Neural progenitor cell (in vitro differentiated cells): ENCODE measurements around the gene FBLIM1. TPM values are rescaled to one million over a fixed set of nuclear protein-coding genes. Genes with fewer than 3 reads are reported as not detected.

Experiments
- DNase-seq: peaks from one replicate; pipeline ENCODE4 v3.0.0-alpha.2; 2016; ENCODE audit warnings: low spot score
- H2AFZ ChIP-seq: fragments of 200-600 bp; sonication (generic); replicated peaks from 2 replicates; pipeline ENCODE4 v1.6.1; 2016; ENCODE audit warnings: antibody characterized with exemption
- H3F3A ChIP-seq: fragments of 200-600 bp; sonication (generic); 2 replicates; pipeline ENCODE4 v1.6.1; 2016; ENCODE audit warnings: antibody characterized with exemption, low read depth
- H3K27ac ChIP-seq: fragments of 200-600 bp; sonication (generic); 2 replicates; pipeline ENCODE4 v1.5.1; 2016; ENCODE audit warnings: mild to moderate bottlenecking
- H3K27me3 ChIP-seq: fragments of 200-600 bp; sonication (generic); 2 replicates; pipeline ENCODE4 v1.6.1; 2016; ENCODE audit warnings: mild to moderate bottlenecking, moderate library complexity
- H3K36me3 ChIP-seq: fragments of 200-600 bp; sonication (generic); 2 replicates; pipeline ENCODE4 v1.5.1; 2016
- H3K4me1 ChIP-seq: fragments of 200-600 bp; sonication (generic); 2 replicates; pipeline ENCODE4 v1.6.1; 2016; ENCODE audit warnings: mixed run types
- H3K4me2 ChIP-seq: fragments of 200-600 bp; sonication (generic); 2 replicates; pipeline ENCODE4 v1.6.1; 2016
- H3K4me3 ChIP-seq: fragments of 200-600 bp; sonication (generic); 2 replicates; pipeline ENCODE4 v1.5.1; 2016
- H3K79me2 ChIP-seq: fragments of 200-600 bp; sonication (generic); 2 replicates; pipeline ENCODE4 v1.6.1; 2016; ENCODE audit warnings: low read depth
- H3K9ac ChIP-seq: fragments of 200-600 bp; sonication (generic); 2 replicates; pipeline ENCODE4 v1.6.1; 2016
- H3K9me3 ChIP-seq: fragments of 200-600 bp; sonication (generic); 2 replicates; pipeline ENCODE4 v1.5.1; 2016; ENCODE audit warnings: low read depth
- H4K20me1 ChIP-seq: fragments of 200-600 bp; sonication (generic); 2 replicates; pipeline ENCODE4 v1.6.1; 2016; ENCODE audit warnings: low read depth
- H3K27ac Mint-ChIP-seq: 3 replicates; pipeline ENCODE4 v1.8.0; 2021; ENCODE audit warnings: mixed read lengths
- H3K27me3 Mint-ChIP-seq: 2 replicates; pipeline ENCODE4 v1.8.0; 2022; ENCODE audit warnings: low read depth, mild to moderate bottlenecking, inconsistent platforms, moderate library complexity, mixed read lengths; ENCODE audit not compliant: insufficient read depth
- H3K36me3 Mint-ChIP-seq: 3 replicates; pipeline ENCODE4 v1.8.0; 2021; ENCODE audit warnings: mixed read lengths
- H3K4me1 Mint-ChIP-seq: 3 replicates; pipeline ENCODE4 v1.8.0; 2021; ENCODE audit warnings: mixed read lengths
- H3K4me3 Mint-ChIP-seq: 3 replicates; pipeline ENCODE4 v1.8.0; 2021; ENCODE audit warnings: mild to moderate bottlenecking, moderate library complexity, mixed read lengths
- H3K9me3 Mint-ChIP-seq: 3 replicates; pipeline ENCODE4 v1.8.0; 2020; ENCODE audit warnings: mixed read lengths
- CTCF ChIP-seq: fragments of 200-600 bp; sonication (generic); IDR thresholded peaks from 2 replicates; pipeline ENCODE4 v1.5.1; 2017; ENCODE audit warnings: antibody characterized with exemption, mild to moderate bottlenecking
- EZH2 ChIP-seq: fragments of 200-600 bp; sonication (generic); IDR thresholded peaks from 2 replicates; pipeline ENCODE4 v1.6.1; 2017; ENCODE audit warnings: antibody characterized with exemption, mild to moderate bottlenecking, moderate library complexity
- EZH2phosphoT487 ChIP-seq: fragments of 200-600 bp; sonication (generic); IDR thresholded peaks from 2 replicates; pipeline ENCODE4 v1.6.1; 2017; ENCODE audit warnings: antibody characterized with exemption
- total RNA-seq: library from RNA; depleted of rRNA; stranded (reverse); fragments of >200 nt; gene quantifications from 2 replicates; pipeline ENCODE4 v1.2.3, GENCODE V29; 2015; ENCODE audit warnings: low replicate concordance

Gene FBLIM1
- total RNA-seq, 1 donor from 2014 or later = 4.7 TPM

GRCh38 chr1:15748264-15748663 is 10.3 kb upstream of the FBLIM1 start:
- no peaks in the 10 kb centered on the region for H3K36me3 Mint-ChIP-seq
- no peaks in the 10 kb centered on the region for H3F3A ChIP-seq
- H3K27me3 Mint-ChIP-seq = peaks cover 2% of the 10 kb centered on the region
- H3K27ac Mint-ChIP-seq = no peak overlapping the region
- no peak overlapping the region for H3K4me3 Mint-ChIP-seq
- TF ChIP-seq EZH2phosphoT487 = no peak
- TF ChIP-seq CTCF = no peak
- TF ChIP-seq EZH2 = no peak
- H2AFZ ChIP-seq = no peak overlapping the region
- no peak overlapping the region for H3K9ac ChIP-seq
- H3K36me3 ChIP-seq = no peaks in the 10 kb centered on the region
- H3K4me1 ChIP-seq = no peaks in the 10 kb centered on the region
- no peak for DNase-seq
- no peaks in the 10 kb centered on the region for H3K9me3 ChIP-seq
- no peaks in the 10 kb centered on the region for H4K20me1 ChIP-seq
- no peaks in the 10 kb centered on the region for H3K9me3 Mint-ChIP-seq
- no peak overlapping the region for H3K4me3 ChIP-seq
- H3K79me2 ChIP-seq = no peaks in the 10 kb centered on the region
- H3K27me3 ChIP-seq = no peaks in the 10 kb centered on the region
- no peak overlapping the region for H3K27ac ChIP-seq
- H3K4me2 ChIP-seq = no peak overlapping the region
- peaks cover 6% of the 10 kb centered on the region for H3K4me1 Mint-ChIP-seq

GRCh38 chr1:15748690-15749398 is 9.8 kb upstream of the FBLIM1 start:
- Mint-ChIP-seq H3K27me3 (peaks cover 2% of the 10 kb centered on the region), H3K4me1 (peaks cover 6% of the 10 kb centered on the region), H3K27ac (no peak overlapping the region), H3K36me3 (no peaks in the 10 kb centered on the region), H3K4me3 (no peak overlapping the region), H3K9me3 (no peaks in the 10 kb centered on the region)
- no peaks in the 10 kb centered on the region for H3K36me3 ChIP-seq
- no peaks in the 10 kb centered on the region for H3F3A ChIP-seq
- H3K9ac ChIP-seq = no peak overlapping the region
- no peak overlapping the region for H3K4me2 ChIP-seq
- no peak overlapping the region for H3K27ac ChIP-seq
- H2AFZ ChIP-seq = no peak overlapping the region
- no peaks in the 10 kb centered on the region for H3K27me3 ChIP-seq
- DNase-seq = no peak
- H3K9me3 ChIP-seq = no peaks in the 10 kb centered on the region
- no peaks in the 10 kb centered on the region for H3K79me2 ChIP-seq
- no peaks in the 10 kb centered on the region for H4K20me1 ChIP-seq
- no peak for TF ChIP-seq EZH2phosphoT487
- TF ChIP-seq EZH2 = no peak
- TF ChIP-seq CTCF = no peak
- no peak overlapping the region for H3K4me3 ChIP-seq
- no peaks in the 10 kb centered on the region for H3K4me1 ChIP-seq

- Mint-ChIP-seq H3K27me3 (peaks cover 2% of the 10 kb centered on the region), H3K36me3 (no peaks in the 10 kb centered on the region), H3K27ac (no peak overlapping the region), H3K9me3 (no peaks in the 10 kb centered on the region), H3K4me1 (peaks cover 6% of the 10 kb centered on the region), H3K4me3 (no peak overlapping the region)
- no peak for DNase-seq
- no peaks in the 10 kb centered on the region for H3K9me3 ChIP-seq
- H2AFZ ChIP-seq = no peak overlapping the region
- H4K20me1 ChIP-seq = no peaks in the 10 kb centered on the region
- H3F3A ChIP-seq = no peaks in the 10 kb centered on the region
- no peaks in the 10 kb centered on the region for H3K79me2 ChIP-seq
- no peak overlapping the region for H3K27ac ChIP-seq
- H3K27me3 ChIP-seq = no peaks in the 10 kb centered on the region
- no peak overlapping the region for H3K4me2 ChIP-seq
- no peak overlapping the region for H3K9ac ChIP-seq
- H3K4me1 ChIP-seq = no peaks in the 10 kb centered on the region
- H3K36me3 ChIP-seq = no peaks in the 10 kb centered on the region
- no peak overlapping the region for H3K4me3 ChIP-seq
- TF ChIP-seq CTCF (no peak), EZH2phosphoT487 (no peak), EZH2 (no peak)
Observed at GRCh38 chr1:15749399-15750291, 8.9 kb upstream of the FBLIM1 start.
